Adipocyte (in vitro differentiated cells): ENCODE measurements around the gene ABLIM1.

Experiments
- DNase-seq: peaks from one replicate; pipeline ENCODE4 v3.0.0-alpha.2; 2015; ENCODE audit warnings: low read depth
- H3K27me3 ChIP-seq: replicated peaks from 2 replicates; pipeline ENCODE4 v1.7.0; 2013; ENCODE audit warnings: mild to moderate bottlenecking, low read length, moderate library complexity; ENCODE audit not compliant: control insufficient read depth, insufficient read depth
- H3K36me3 ChIP-seq: 2 replicates; pipeline ENCODE4 v1.7.0; 2013; ENCODE audit warnings: low read length, mild to moderate bottlenecking, moderate library complexity; ENCODE audit not compliant: control insufficient read depth, insufficient read depth, severe bottlenecking
- H3K4me1 ChIP-seq: 2 replicates; pipeline ENCODE4 v1.7.0; 2013; ENCODE audit warnings: mild to moderate bottlenecking, low read length, moderate library complexity; ENCODE audit not compliant: control insufficient read depth, insufficient read depth
- H3K4me3 ChIP-seq: 2 replicates; pipeline ENCODE4 v1.7.0; 2013; ENCODE audit warnings: mild to moderate bottlenecking, low read length, moderate library complexity
- H3K9ac ChIP-seq: 2 replicates; pipeline ENCODE4 v1.7.0; 2013; ENCODE audit warnings: mild to moderate bottlenecking, low read length, moderate library complexity
- H3K9me3 ChIP-seq: 2 replicates; pipeline ENCODE4 v1.7.0; 2013; ENCODE audit warnings: mild to moderate bottlenecking, low read length, moderate library complexity; ENCODE audit not compliant: control insufficient read depth

The ABLIM1 gene

GRCh38 chr10:114395366-114396022, 262.6 kb downstream of the ABLIM1 start:
- H3K9ac ChIP-seq: no peak overlapping the region
- peaks cover 15% of the 10 kb centered on the region for H3K4me1 ChIP-seq
- H3K27me3 ChIP-seq: peaks cover 19% of the 10 kb centered on the region
- H3K36me3 ChIP-seq: no peaks in the 10 kb centered on the region
- H3K4me3 ChIP-seq: no peak overlapping the region
- no peaks in the 10 kb centered on the region for H3K9me3 ChIP-seq
- no peak for DNase-seq

- Histone ChIP-seq H3K9me3 (no peaks in the 10 kb centered on the region), H3K9ac (no peak overlapping the region), H3K36me3 (no peaks in the 10 kb centered on the region), H3K27me3 (peaks cover 19% of the 10 kb centered on the region), H3K4me3 (no peak overlapping the region), H3K4me1 (peaks cover 10% of the 10 kb centered on the region)
- DNase-seq: no peak
Observed at GRCh38 chr10:114394531-114394930, 263.5 kb downstream of the ABLIM1 start.

DNA sequence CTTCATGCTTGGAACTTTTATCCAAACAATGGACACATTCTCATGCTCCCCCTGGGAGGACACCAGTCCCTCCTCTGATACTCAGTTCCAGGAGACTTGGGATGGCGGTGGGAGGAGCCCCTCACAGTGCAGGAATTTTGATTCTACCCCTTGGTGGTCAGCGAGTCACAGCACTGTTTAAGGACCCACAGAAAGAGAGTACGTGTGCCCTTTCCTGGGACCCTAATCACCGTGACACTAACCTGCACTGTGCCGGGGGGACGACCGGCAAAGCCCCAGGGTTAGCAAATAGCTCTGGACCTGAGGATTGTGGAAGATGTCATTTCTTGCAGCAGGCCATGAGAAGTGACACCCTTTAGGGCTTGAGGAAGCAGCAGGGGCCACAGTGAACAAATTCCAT, 264.2 kb downstream of the ABLIM1 start:
- Histone ChIP-seq H3K27me3 (peaks cover 12% of the 10 kb centered on the region), H3K9me3 (no peaks in the 10 kb centered on the region), H3K36me3 (no peaks in the 10 kb centered on the region), H3K9ac (no peak overlapping the region), H3K4me1 (peaks cover 13% of the 10 kb centered on the region), H3K4me3 (no peak overlapping the region)
- no peak for DNase-seq

DNA sequence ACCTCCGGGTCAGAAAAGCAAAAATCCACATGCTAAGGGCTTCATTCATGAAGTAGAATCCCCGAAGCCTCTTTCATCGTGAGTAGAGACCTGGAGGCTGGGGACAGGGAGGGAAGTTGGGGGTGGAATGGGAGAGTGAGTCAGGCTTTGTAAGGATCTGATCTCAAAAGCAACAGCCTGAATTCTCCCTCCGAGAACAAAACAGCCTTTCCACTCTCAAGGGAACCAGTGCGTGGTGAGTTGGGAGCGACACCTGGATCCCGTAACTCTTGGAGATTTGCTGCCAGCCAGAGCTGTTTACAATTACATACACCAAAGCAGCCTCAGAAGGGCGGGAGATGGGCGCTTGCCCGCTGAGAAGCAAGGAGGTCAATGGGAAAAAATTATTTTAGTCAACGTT, 264.6 kb downstream of the ABLIM1 start:
- Histone ChIP-seq H3K9me3 (no peaks in the 10 kb centered on the region), H3K4me1 (peaks cover 13% of the 10 kb centered on the region), H3K9ac (no peak overlapping the region), H3K4me3 (no peak overlapping the region), H3K36me3 (no peaks in the 10 kb centered on the region), H3K27me3 (peaks cover 8% of the 10 kb centered on the region)
- DNase-seq: no peak

DNA sequence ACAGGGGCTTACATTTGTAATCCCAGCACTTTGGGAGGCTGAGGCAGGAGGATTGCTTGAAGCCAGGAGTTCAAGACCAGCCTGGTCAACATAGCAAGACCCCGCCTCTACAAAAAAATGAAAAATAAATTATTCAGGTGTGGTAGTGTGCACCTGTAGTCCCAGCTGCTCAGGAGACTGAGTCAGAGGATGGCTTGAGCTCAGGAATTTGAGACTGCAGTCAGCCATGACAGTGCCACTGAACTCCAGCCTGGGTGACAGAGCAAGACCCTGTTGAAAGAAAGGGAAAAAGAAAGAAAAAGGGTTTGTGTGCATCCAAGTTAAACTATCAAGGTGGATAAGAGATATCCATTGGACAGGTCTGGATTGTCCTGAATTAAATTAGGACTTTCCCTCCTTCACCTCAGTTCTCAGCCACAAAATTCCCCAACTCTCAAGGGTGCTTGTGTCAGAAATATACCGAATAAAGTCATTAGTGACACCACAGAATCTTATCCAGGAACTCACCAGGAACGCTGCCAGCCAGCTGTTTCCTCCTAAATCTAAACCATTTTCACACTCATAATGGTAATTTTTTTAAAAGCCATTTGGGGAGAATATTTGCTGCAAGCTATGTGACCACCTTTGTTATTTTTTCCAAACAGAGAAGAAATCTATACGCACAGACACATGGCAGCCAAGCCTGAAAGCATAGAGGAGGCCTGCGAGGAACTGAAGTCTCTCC, 265.8 kb downstream of the ABLIM1 start:
- DNase-seq: no peak
- no peaks in the 10 kb centered on the region for H3K9me3 ChIP-seq
- peaks cover 13% of the 10 kb centered on the region for H3K4me1 ChIP-seq
- H3K9ac ChIP-seq: no peak overlapping the region
- H3K27me3 ChIP-seq: peaks cover 11% of the 10 kb centered on the region
- H3K4me3 ChIP-seq: no peak overlapping the region
- H3K36me3 ChIP-seq: no peaks in the 10 kb centered on the region

- Histone ChIP-seq H3K4me1 (peaks cover 7% of the 10 kb centered on the region), H3K27me3 (peaks cover 18% of the 10 kb centered on the region), H3K9me3 (no peaks in the 10 kb centered on the region), H3K4me3 (no peak overlapping the region), H3K36me3 (no peaks in the 10 kb centered on the region), H3K9ac (no peak overlapping the region)
- DNase-seq: no peak
Observed at GRCh38 chr10:114391599-114391998, 266.5 kb downstream of the ABLIM1 start.

DNA sequence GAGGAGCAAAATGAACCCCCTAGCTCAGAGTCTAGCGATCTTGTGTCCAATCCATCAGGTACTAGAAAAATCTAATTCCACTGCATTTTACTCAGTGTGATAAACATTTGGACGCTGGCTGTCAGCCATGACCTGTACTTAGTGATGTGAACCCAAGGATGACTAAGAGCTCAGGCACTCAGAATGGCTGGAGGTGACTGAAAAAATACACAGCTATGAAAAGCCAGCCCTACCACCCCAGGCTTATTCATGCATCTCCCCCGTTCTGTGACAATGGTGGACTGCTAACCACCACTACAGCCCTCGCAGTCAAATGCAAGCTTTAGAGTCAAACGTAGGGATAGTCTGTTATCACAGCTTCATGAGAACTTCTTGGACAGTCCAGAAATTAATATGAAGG, 268.6 kb downstream of the ABLIM1 start:
- no peaks in the 10 kb centered on the region for H3K36me3 ChIP-seq
- H3K27me3 ChIP-seq: peaks cover 37% of the 10 kb centered on the region
- no peak overlapping the region for H3K4me3 ChIP-seq
- peaks cover 7% of the 10 kb centered on the region for H3K4me1 ChIP-seq
- no peaks in the 10 kb centered on the region for H3K9me3 ChIP-seq
- DNase-seq: no peak
- no peak overlapping the region for H3K9ac ChIP-seq

DNA sequence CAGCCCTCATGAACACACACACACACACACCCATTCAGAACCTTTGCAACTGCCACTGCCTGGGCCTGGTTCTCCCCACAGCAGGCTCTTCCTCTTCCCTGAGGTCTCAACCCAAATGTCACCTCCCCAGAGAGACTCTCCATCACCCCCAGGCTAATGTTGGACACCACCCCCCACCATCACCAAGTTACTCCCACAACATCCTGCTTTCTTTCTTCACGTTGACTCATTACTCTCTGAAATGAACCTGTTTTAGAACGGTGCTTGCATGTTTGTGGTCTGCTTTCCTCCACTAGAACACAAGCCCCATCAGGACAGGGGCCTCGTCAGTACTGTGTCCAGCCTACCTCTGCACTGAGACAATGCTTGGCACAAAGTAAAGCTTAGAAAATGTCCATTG, 269.8 kb downstream of the ABLIM1 start:
- peaks cover 31% of the 10 kb centered on the region for H3K27me3 ChIP-seq
- H3K9ac ChIP-seq: no peak overlapping the region
- no peaks in the 10 kb centered on the region for H3K9me3 ChIP-seq
- no peak overlapping the region for H3K4me3 ChIP-seq
- DNase-seq: no peak
- H3K4me1 ChIP-seq: peaks cover 7% of the 10 kb centered on the region
- H3K36me3 ChIP-seq: no peaks in the 10 kb centered on the region

DNA sequence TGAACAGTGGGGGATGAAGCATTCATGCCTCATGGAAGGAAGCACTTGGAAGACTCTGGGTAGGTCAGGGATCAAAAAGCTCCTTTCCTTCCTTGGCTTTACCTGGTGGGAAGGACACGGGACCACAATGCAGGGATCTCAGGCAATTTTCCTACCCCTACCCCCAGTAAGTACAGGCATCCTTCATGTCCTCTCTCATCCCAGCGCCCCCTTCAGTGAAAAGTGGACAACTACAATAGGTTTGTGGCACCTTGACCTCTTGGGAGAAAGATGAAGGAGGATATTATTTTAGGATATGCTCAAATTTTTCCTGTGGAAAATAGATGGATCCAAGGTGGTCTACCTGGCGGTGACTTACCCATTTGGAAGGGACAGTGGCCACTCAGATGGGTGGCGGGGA, 270.3 kb downstream of the ABLIM1 start:
- Histone ChIP-seq H3K4me3 (no peak overlapping the region), H3K9me3 (no peaks in the 10 kb centered on the region), H3K4me1 (peaks cover 7% of the 10 kb centered on the region), H3K36me3 (no peaks in the 10 kb centered on the region), H3K9ac (no peak overlapping the region), H3K27me3 (peaks cover 36% of the 10 kb centered on the region)
- DNase-seq: no peak

GRCh38 chr10:114386452-114386851, 271.6 kb downstream of the ABLIM1 start:
- H3K4me3 ChIP-seq: no peak overlapping the region
- DNase-seq: no peak
- H3K9ac ChIP-seq: no peak overlapping the region
- peaks cover 43% of the 10 kb centered on the region for H3K27me3 ChIP-seq
- H3K9me3 ChIP-seq: no peaks in the 10 kb centered on the region
- peaks cover 7% of the 10 kb centered on the region for H3K4me1 ChIP-seq
- H3K36me3 ChIP-seq: no peaks in the 10 kb centered on the region

- Histone ChIP-seq H3K4me1 (peaks cover 7% of the 10 kb centered on the region), H3K9ac (no peak overlapping the region), H3K9me3 (no peaks in the 10 kb centered on the region), H3K36me3 (no peaks in the 10 kb centered on the region), H3K4me3 (no peak overlapping the region), H3K27me3 (peaks cover 52% of the 10 kb centered on the region)
- no peak for DNase-seq
Observed at GRCh38 chr10:114385557-114385956, 272.5 kb downstream of the ABLIM1 start.
